ENCODE results near the gene FBN2. TPM values are rescaled to one million over a fixed set of nuclear protein-coding genes. Genes with fewer than 3 reads are reported as not detected.
"Not testable (repeated sequence)": the region's sequence is repeated elsewhere in the genome, so short reads cannot be mapped to it uniquely, and the experiment has no call there.

Gene FBN2
- total and polyA plus RNA-seq, 7 donors = under 0.01 to 0.46 (median 0.04) TPM; not detected in 1

DNA sequence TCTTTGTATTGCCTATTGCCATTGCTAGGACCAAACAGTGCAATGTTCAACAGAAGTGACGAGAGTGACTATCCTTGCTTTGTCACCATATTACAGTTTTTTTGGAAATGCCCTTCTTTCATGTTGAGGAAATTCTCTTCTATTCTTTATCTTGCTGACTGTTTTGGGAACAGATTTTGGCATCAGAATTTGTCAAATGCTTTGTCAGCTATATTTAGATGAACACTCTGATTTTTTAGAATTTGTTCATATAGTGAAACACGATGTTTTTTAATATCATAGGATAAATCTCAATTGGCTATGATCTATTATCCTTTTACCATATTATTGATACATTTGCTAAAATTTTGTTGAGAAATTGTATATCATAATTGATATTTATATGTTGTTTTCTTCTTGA lies 31.4 kb downstream of the FBN2 start:
- H3K27ac ChIP-seq = no peak overlapping the region
- 91 to 97% (median 95%) methylated on average over 2 of the region's 2 CpGs for WGBS, 3 donors
- H3K27me3 ChIP-seq (ENCODE audit: insufficient read depth in 3 of 3, low read length in 2 of 3) = no peaks in the 10 kb centered on the region
- no peaks in the 10 kb centered on the region for H3K36me3 ChIP-seq (ENCODE audit: insufficient read depth in 1 of 2, low read depth in 1 of 2)
- intact Hi-C loops (cut with DNase I) = no loop called here
- H3K4me1 ChIP-seq = no peaks in the 10 kb centered on the region
- H3K9me3 ChIP-seq = no peaks in the 10 kb centered on the region
- no peak for DNase-seq
- TF ChIP-seq, protein P1, sequence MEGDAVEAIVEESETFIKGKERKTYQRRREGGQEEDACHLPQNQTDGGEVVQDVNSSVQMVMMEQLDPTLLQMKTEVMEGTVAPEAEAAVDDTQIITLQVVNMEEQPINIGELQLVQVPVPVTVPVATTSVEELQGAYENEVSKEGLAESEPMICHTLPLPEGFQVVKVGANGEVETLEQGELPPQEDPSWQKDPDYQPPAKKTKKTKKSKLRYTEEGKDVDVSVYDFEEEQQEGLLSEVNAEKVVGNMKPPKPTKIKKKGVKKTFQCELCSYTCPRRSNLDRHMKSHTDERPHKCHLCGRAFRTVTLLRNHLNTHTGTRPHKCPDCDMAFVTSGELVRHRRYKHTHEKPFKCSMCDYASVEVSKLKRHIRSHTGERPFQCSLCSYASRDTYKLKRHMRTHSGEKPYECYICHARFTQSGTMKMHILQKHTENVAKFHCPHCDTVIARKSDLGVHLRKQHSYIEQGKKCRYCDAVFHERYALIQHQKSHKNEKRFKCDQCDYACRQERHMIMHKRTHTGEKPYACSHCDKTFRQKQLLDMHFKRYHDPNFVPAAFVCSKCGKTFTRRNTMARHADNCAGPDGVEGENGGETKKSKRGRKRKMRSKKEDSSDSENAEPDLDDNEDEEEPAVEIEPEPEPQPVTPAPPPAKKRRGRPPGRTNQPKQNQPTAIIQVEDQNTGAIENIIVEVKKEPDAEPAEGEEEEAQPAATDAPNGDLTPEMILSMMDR (IDR thresholded peaks at IDR 0.05) = no peak
- H3K4me3 ChIP-seq = no peak overlapping the region
- ATAC-seq = no peak

DNA sequence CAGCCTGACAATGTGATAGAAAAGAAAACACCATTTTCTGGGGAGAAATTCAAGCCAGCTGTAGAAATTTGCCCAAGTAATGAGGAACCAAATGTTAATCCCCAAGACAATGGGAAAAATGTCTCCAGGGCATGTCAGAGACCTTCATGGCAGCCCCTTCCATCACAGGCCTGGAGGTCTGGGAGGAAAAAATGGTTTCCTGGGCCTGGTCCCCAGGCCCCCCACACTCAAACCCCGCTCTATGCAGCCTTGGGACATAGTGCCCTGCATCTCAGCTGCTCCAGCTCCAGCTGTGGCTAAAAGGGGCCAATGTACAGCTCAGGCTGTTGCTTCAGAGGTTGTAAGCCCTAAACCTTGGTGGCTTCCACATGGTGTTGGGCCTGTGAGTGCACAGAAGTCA lies 34.3 kb downstream of the FBN2 start:
- intact Hi-C loops (cut with DNase I); H3K27me3 ChIP-seq (ENCODE audit: insufficient read depth in 3 of 3, low read length in 2 of 3); H3K4me1 ChIP-seq; H3K27ac ChIP-seq; H3K9me3 ChIP-seq; H3K4me3 ChIP-seq; H3K36me3 ChIP-seq (ENCODE audit: insufficient read depth in 1 of 2, low read depth in 1 of 2); DNase-seq; ATAC-seq: not testable (repeated sequence)
- WGBS, 3 donors = 91 to 100% (median 93%) methylated on average over 1 of the region's 1 CpG

DNA sequence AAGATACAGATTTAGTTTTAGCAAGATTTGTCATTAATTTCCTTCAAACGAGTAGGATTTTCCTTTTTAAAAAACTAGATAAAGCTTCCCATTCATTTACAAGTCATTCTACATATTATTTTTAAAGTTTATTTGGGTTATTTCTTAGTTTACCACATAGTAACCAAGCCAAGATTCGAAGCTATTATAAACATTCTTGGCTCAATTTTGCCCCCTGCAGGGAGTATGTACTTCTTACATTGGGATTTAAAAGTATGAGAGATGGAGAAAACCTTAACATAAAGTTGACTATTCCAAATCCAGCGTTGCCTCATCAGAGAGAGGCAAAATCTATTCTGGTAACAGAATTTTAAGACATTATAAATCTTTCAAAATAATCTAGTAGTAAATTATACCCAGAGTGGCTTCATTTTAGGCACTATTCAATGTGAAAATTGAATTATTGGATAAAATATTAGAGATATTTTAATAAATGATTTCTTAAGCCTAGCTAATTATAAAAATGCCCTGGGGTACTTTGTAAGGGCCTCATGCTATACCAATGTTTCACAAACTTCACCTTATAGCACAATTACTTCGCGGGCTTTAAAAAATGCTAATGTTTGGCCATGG lies 39.1 kb downstream of the FBN2 start:
- Histone ChIP-seq H3K4me1 (no peaks in the 10 kb centered on the region), H3K36me3 (ENCODE audit: insufficient read depth in 1 of 2, low read depth in 1 of 2) (no peaks in the 10 kb centered on the region), H3K4me3 (no peak overlapping the region), H3K27ac (no peak overlapping the region), H3K27me3 (ENCODE audit: insufficient read depth in 3 of 3, low read length in 2 of 3) (no peaks in the 10 kb centered on the region), H3K9me3 (no peaks in the 10 kb centered on the region)
- TF ChIP-seq, protein P1 (IDR thresholded peaks at IDR 0.05) = peak; percentile 62
- 47 to 50% (median 49%) methylated on average over 5 of the region's 5 CpGs for WGBS, 3 donors
- intact Hi-C loops (cut with DNase I) = loop anchor here (1.0 to 2.0 kb wide), 3 partner anchors 11 to 286 kb away; no protein-coding TSS in a partner anchor
- no peak for DNase-seq
- ATAC-seq = no peak

DNA sequence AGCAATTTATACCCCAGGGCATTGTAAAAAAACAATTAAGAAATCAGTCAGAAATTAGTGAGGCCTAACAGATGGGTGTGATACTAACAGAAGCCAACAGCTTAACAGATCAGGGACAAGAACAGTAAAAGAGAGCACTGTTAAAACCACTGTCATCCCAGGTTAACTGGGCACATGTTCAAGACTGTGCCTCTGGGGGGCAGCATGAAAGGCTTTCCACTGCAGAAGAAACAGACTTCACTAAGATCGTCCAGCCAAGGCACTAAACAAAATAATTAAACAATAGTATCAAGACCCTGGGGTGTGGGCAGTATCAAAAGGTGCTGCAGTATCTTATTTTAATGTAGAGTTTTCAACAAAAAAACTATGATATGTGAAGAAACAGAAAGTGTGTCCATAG lies 43.5 kb downstream of the FBN2 start:
- Histone ChIP-seq H3K27ac (no peak overlapping the region), H3K9me3 (no peaks in the 10 kb centered on the region), H3K36me3 (ENCODE audit: insufficient read depth in 1 of 2, low read depth in 1 of 2) (no peaks in the 10 kb centered on the region), H3K4me3 (no peak overlapping the region), H3K4me1 (no peaks in the 10 kb centered on the region), H3K27me3 (ENCODE audit: insufficient read depth in 3 of 3, low read length in 2 of 3) (no peaks in the 10 kb centered on the region)
- intact Hi-C loops (cut with DNase I) = no loop called here
- DNase-seq (no peak), ATAC-seq (no peak)
- 52 to 63% (median 63%) methylated on average over 1 of the region's 1 CpG for WGBS, 3 donors
- TF ChIP-seq, protein P1 (IDR thresholded peaks at IDR 0.05) = no peak

DNA sequence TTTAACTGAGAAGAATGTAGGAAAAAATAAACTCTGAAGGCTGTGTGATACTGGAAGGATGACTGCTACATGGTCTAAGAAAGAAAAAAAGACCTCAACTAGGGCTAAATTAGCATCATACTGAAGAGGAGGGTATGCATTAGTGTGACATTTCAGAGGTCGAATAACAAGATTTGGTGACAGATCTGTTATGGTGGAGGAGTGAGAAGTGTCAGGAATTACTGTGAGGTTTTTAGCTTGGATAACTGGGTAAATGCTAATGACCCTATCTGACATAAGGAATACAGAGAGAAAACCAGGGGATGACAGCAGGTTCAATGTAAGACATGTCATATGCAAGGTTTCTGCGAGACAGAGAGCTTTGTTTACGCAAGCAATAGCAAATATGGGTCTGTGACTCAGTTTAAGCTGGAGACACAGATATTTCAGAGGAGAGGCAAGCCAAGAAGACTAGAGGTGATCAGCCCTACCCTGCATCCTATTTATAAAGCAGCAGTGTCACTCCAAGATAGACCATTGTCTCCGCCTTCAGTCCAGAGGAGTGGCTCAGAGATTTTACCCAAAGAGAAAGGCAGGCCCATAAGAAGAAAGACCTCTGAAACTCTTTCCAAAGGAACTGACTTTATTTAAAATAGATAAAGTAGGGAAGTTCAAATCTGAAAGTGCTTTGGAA lies 44.3 kb downstream of the FBN2 start:
- no peaks in the 10 kb centered on the region for H3K27me3 ChIP-seq (ENCODE audit: insufficient read depth in 3 of 3, low read length in 2 of 3)
- H3K4me3 ChIP-seq = no peak overlapping the region
- no peaks in the 10 kb centered on the region for H3K9me3 ChIP-seq
- WGBS, 3 donors = 93 to 96% (median 93%) methylated on average over 4 of the region's 4 CpGs
- DNase-seq = no peak
- H3K36me3 ChIP-seq (ENCODE audit: insufficient read depth in 1 of 2, low read depth in 1 of 2) = no peaks in the 10 kb centered on the region
- no peak overlapping the region for H3K27ac ChIP-seq
- TF ChIP-seq, protein P1 (IDR thresholded peaks at IDR 0.05) = no peak
- no peaks in the 10 kb centered on the region for H3K4me1 ChIP-seq
- ATAC-seq = no peak
- intact Hi-C loops (cut with DNase I) = no loop called here

Data from psoas muscle (tissue), 8 donors.